Upper lobe of left lung (tissue), 4 donors: ENCODE measurements around the gene COL20A1.

Source experiments
- CTCF ChIP-seq, 6 experiments: fragments of 450-650 bp in 4 of 6; fragments of 200-600 bp in 2 of 6; sonication (generic) in 2 of 6; IDR thresholded peaks; one replicate each; pipeline ENCODE4 v1.5.1; 2016 to 2019; ENCODE audit warnings: antibody characterized with exemption in 6 of 6
- POLR2A ChIP-seq, 4 donors: fragments of 450-650 bp; IDR thresholded peaks; one replicate each; pipeline ENCODE4 v1.5.1; 2016 to 2017; ENCODE audit warnings: antibody characterized with exemption in 4 of 4, mild to moderate bottlenecking in 2 of 4

- TF ChIP-seq CTCF (IDR thresholded peaks at IDR 0.05) (no peak), POLR2A (IDR thresholded peaks at IDR 0.05) (no peak)
Observed at GRCh38 chr20:63364801-63365585, 72.0 kb downstream of the COL20A1 start.
